ENCODE results near the gene EPS15. TPM values are rescaled to one million over a fixed set of nuclear protein-coding genes. Genes with fewer than 3 reads are reported as not detected.

Gene EPS15
- total RNA-seq, 4 donors from 2014 or later: 94.8 to 133 (median 125) TPM

DNA sequence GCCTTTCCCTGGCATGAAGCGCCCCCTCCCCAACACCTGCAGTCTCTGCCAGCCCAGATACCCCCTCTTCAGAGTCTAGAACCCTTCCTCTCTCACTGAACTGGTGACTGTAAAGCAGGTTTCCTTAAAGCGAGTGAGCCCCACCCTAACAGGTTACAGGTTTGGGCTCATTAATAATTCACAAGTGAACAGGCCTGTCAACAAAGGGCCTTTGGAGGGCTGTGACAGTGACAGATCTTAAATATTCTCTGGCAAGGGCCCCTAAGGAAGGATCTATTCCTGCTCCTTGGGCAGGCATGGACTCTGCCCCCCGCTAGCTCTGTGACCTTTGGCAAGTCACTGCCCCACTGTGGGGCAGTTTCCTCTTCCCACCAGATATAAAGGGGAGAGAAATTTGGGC is 183.1 kb downstream of the EPS15 start:
- 85 to 86% methylated on average over 3 of the region's 3 CpGs for WGBS, 2 donors
- Histone ChIP-seq H3K27ac (no peak overlapping the region), H3K36me3 (no peaks in the 10 kb centered on the region), H3K27me3 (peaks cover 0 to 13% of the 10 kb centered on the region in 2 donors), H3K9me3 (no peaks in the 10 kb centered on the region), H3K4me1 (peaks cover 0 to 5% (median under 1%) of the 10 kb centered on the region in 4 donors), H3K4me3 (no peak overlapping the region)
- TF ChIP-seq POLR2A (IDR thresholded peaks at IDR 0.05) (no peak), EP300 (IDR thresholded peaks at IDR 0.05) (no peak)
- TF ChIP-seq, protein P1, sequence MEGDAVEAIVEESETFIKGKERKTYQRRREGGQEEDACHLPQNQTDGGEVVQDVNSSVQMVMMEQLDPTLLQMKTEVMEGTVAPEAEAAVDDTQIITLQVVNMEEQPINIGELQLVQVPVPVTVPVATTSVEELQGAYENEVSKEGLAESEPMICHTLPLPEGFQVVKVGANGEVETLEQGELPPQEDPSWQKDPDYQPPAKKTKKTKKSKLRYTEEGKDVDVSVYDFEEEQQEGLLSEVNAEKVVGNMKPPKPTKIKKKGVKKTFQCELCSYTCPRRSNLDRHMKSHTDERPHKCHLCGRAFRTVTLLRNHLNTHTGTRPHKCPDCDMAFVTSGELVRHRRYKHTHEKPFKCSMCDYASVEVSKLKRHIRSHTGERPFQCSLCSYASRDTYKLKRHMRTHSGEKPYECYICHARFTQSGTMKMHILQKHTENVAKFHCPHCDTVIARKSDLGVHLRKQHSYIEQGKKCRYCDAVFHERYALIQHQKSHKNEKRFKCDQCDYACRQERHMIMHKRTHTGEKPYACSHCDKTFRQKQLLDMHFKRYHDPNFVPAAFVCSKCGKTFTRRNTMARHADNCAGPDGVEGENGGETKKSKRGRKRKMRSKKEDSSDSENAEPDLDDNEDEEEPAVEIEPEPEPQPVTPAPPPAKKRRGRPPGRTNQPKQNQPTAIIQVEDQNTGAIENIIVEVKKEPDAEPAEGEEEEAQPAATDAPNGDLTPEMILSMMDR (IDR thresholded peaks at IDR 0.05): no peak
- no peak for DNase-seq (ENCODE audit: low spot score in 2 of 2)

DNA sequence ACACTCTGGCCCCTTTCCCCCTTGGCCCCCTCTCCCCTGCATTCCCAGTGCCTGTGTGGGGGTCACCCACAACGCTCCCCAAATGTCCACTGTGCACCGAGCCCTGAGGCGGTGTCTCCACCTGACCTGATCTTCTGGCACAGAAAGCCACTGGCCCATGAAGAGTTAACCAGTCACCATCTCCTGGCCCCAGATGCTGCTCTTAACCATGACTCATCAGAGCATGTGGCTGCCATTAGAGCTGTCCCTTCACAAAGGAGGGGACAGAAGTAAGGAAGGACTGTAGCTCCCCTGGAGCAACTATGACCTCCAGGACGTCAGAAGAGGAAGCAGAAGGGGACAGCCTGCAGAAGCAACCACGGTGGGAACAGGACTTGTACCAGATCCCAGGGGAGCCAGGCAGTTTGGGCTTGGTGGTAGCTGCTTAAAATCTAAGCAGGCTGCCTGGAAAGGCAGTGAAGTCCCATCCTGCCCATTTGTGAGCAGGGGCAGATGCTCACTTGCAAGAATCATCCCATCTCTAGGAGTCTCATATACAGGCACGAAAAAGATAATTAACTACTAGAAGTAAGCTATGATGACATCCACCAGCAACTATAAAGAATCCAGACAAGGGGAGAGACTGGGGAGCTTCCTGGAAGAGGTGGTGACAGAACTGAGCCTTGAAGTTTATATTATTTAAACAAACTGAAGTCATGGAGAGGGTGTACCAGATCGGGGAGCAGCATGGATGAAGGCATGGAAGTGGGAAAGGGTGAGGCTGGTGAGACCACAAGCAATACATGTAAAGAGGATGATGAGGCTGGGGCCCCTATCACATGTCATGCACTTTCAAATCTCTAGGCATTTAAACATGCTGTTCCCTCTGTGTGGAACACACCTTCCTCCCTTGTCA is 187.6 kb downstream of the EPS15 start:
- Histone ChIP-seq H3K4me1 (peaks cover 0 to 17% (median 3%) of the 10 kb centered on the region in 4 donors), H3K27ac (no peak overlapping the region), H3K9me3 (no peaks in the 10 kb centered on the region), H3K27me3 (peaks cover 0 to 37% of the 10 kb centered on the region in 2 donors), H3K36me3 (no peaks in the 10 kb centered on the region), H3K4me3 (no peak overlapping the region)
- TF ChIP-seq EP300 (IDR thresholded peaks at IDR 0.05) (no peak), POLR2A (IDR thresholded peaks at IDR 0.05) (no peak)
- TF ChIP-seq, protein P1 (IDR thresholded peaks at IDR 0.05): no peak
- WGBS, 2 donors: 40 to 44% methylated on average over 7 of the region's 7 CpGs
- no peak for DNase-seq (ENCODE audit: low spot score in 2 of 2)

DNA sequence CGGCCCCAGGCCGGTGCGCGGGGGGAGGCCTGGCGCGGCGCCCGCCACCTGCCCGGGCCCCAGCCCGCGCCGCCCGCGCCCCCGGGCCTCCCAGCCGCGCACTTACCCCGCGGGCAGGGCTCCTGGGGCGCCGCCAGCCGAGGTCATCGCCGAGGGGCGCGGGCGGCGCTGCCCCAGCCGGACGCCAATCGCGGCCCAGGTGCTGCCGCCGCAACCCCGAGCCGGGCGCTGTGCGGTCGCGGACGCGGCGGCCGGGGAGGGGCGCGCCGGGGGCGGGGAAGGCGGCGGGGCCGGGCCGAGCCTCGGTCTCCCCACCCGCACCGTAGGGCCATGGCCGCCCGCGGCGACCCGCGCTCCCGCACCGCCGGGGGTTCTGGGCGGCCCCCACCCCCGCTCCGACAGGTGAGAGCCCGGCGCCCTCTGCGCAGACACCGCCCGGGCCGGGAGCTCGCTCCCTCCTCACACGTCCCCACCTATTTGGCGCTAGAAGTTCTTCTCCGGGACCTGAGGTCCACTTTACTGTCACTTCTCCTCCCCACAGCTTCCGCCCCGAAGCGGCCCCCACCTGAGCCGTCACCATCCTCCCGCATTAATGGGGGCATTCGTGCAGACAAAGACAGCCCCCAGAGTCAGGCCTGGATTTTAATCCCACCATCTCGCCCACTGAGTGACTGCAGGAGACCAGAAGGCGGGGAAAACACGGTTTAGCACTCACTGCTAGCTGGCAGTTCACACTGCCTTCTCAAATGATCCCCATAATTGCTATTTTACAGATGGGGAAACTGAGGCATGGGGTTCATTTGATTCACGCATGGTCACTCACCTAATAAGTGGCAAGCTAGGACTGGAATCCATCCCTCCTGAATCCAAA is 188.5 kb downstream of the EPS15 start, which contains the start of gene TTC39A:
TTC39A (minus strand) TSS at position 232 of the 871 bp plus-strand sequence; CDS start at position 147, 85 bp downstream.
- H3K36me3 ChIP-seq: no peaks in the 10 kb centered on the region
- H3K4me3 ChIP-seq: peak within 1 kb of the TSS in 3 of 4 donors; percentile 14 to 52 (median 39)
- H3K27ac ChIP-seq: no peak within 1 kb of the TSS
- TF ChIP-seq POLR2A (IDR thresholded peaks at IDR 0.05): no peak
- TF ChIP-seq, protein P1 (IDR thresholded peaks at IDR 0.05): no peak
- no peak for TF ChIP-seq EP300 (IDR thresholded peaks at IDR 0.05)
- whole genome bisulfite sequencing, 2 donors: 6 to 10% methylated on average over 21 to 57 of the region's 87 CpGs
- DNase-seq (ENCODE audit: low spot score in 2 of 2): no peak
- peaks cover 0 to 17% (median 3%) of the 10 kb centered on the region in 4 donors for H3K4me1 ChIP-seq
- H3K9me3 ChIP-seq: no peaks in the 10 kb centered on the region
- H3K27me3 ChIP-seq: peaks cover 0 to 37% of the 10 kb centered on the region in 2 donors

DNA sequence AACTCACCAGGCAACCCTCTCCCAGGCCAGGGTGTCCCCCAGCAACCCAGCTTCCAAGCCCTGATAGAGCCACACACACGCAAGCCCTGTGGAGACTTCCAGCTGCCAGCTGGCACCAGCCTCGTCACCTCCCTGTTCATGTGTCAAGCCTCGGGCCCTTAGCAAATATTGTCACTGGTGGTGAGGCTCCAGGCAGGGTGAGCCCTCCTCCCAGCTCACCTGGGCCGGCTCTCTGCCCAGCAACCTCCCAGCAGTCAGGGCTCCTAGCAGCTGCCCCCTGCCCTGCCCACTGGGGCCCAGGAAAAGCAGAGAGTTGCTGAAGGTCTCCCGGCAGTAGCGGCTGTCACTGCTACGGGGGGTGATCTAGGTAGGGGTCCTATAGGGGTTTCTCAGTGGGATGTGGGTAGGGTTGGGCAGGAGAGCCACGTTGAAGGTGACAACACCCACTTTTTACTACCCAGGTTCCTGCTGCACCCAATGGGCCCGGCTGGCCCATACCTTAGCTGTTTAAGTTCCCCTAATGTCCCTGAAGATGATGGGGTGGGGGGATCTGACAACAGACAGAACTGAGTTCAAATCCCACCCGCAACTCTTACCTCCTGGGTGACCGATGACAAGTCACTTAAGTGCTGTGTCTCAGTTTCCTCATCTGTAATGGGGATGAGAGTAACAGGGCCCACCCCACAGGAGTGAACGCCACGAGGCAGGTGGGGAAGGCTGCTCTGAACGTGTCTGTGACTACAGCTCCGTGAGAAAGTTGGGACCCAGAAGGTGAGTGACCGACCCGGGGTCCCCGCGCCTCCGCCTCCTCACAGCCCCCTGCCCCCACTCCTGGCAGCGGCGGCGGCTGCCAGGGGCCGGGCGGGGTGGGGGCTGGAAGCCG is 189.4 kb downstream of the EPS15 start:
- peaks cover 0 to 17% (median 3%) of the 10 kb centered on the region in 4 donors for H3K4me1 ChIP-seq
- H3K27ac ChIP-seq: no peak overlapping the region
- H3K9me3 ChIP-seq: no peaks in the 10 kb centered on the region
- H3K36me3 ChIP-seq: no peaks in the 10 kb centered on the region
- 49 to 51% methylated on average over 17 to 19 of the region's 26 CpGs for WGBS, 2 donors
- peaks cover 0 to 37% of the 10 kb centered on the region in 2 donors for H3K27me3 ChIP-seq
- DNase-seq (ENCODE audit: low spot score in 2 of 2): no peak
- TF ChIP-seq EP300 (IDR thresholded peaks at IDR 0.05) (no peak), POLR2A (IDR thresholded peaks at IDR 0.05) (no peak)
- TF ChIP-seq, protein P1 (IDR thresholded peaks at IDR 0.05): no peak
- peak overlapping the region in 1 of 4 donors; percentile 52 for H3K4me3 ChIP-seq

Data from tibial nerve (tissue), 4 donors.